ENCODE data around the gene DCST2.

DCST2 gene

GRCh38 chr1:155064111-155064831 is 30.7 kb upstream of the DCST2 start:
- Histone ChIP-seq H3K4me1 (ENCODE audit: insufficient read depth, low read length) (peaks cover 33% of the 10 kb centered on the region), H3K27me3 (ENCODE audit: insufficient read depth, low read length, poor library complexity) (peaks cover 6% of the 10 kb centered on the region), H3K9ac (ENCODE audit: low read depth, low read length) (peak overlapping the region; percentile 86), H4K20me1 (ENCODE audit: insufficient read depth, low read length) (peaks cover 39% of the 10 kb centered on the region), H3K4me3 (ENCODE audit: low read depth in 1 of 2, low read length in 2 of 2) (peak overlapping the region; percentile 89 to 93), H3K36me3 (ENCODE audit: insufficient read depth, low read length) (peaks cover 14% of the 10 kb centered on the region; the same call in 1 of the 2 replicates), H3K9me3 (ENCODE audit: insufficient read depth, low read length, severe bottlenecking) (no peaks in the 10 kb centered on the region), H3K79me2 (ENCODE audit: insufficient read depth, low read length) (peaks cover 3% of the 10 kb centered on the region), H3K4me2 (ENCODE audit: insufficient read depth, low read length) (peak overlapping the region; percentile 98), H3K27ac (ENCODE audit: low read length) (peak overlapping the region; percentile 74), H2AFZ (ENCODE audit: low read depth, low read length) (peak overlapping the region; percentile 94)
- peak; percentile 44 for DNase-seq
- no peak for TF ChIP-seq EZH2 (IDR thresholded peaks at IDR 0.05; ENCODE audit: borderline replicate concordance, low read depth, low read length, severe bottlenecking)
- TF ChIP-seq, protein P1, sequence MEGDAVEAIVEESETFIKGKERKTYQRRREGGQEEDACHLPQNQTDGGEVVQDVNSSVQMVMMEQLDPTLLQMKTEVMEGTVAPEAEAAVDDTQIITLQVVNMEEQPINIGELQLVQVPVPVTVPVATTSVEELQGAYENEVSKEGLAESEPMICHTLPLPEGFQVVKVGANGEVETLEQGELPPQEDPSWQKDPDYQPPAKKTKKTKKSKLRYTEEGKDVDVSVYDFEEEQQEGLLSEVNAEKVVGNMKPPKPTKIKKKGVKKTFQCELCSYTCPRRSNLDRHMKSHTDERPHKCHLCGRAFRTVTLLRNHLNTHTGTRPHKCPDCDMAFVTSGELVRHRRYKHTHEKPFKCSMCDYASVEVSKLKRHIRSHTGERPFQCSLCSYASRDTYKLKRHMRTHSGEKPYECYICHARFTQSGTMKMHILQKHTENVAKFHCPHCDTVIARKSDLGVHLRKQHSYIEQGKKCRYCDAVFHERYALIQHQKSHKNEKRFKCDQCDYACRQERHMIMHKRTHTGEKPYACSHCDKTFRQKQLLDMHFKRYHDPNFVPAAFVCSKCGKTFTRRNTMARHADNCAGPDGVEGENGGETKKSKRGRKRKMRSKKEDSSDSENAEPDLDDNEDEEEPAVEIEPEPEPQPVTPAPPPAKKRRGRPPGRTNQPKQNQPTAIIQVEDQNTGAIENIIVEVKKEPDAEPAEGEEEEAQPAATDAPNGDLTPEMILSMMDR (IDR thresholded peaks at IDR 0.05; ENCODE audit: borderline replicate concordance, extremely low read depth, low read length, poor library complexity, severe bottlenecking), result no peak
- peak; percentile 18 for ATAC-seq (ENCODE audit: insufficient read depth, low read depth)

DNA sequence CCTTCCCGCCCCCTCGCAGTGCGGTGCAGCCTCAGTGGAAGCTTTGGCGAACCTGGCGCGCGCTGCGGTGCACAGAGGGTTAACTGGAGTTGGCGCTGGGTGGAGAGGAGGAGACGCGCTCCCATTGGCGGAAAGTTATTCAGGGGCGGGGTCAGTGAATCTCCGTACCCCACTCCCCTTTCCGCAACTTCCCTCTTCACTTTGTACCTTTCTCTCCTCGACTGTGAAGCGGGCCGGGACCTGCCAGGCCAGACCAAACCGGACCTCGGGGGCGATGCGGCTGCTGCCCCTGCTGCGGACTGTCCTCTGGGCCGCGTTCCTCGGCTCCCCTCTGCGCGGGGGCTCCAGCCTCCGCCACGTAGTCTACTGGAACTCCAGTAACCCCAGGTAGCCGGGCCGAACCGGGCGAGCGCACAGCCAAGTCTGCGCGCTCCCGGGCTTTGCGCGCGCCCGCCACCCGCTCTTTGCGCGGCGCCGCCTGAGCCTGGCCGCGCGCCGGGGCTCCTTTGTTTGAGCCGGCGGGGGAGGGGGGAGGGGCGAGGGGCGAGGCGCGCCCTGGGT is 30.0 kb upstream of the DCST2 start, which contains the start of gene EFNA4:
TSS of gene EFNA4 (plus strand) at position 191 of the 561 bp plus-strand sequence. CDS start at position 275, 84 bp downstream.
- Histone ChIP-seq H3K79me2 (ENCODE audit: insufficient read depth, low read length) (peaks cover 3% of the 10 kb centered on the region), H3K4me2 (ENCODE audit: insufficient read depth, low read length) (peak within 1 kb of the TSS; percentile 98), H4K20me1 (ENCODE audit: insufficient read depth, low read length) (peaks cover 39% of the 10 kb centered on the region), H3K27ac (ENCODE audit: low read length) (peak within 1 kb of the TSS; percentile 74), H3K9me3 (ENCODE audit: insufficient read depth, low read length, severe bottlenecking) (no peaks in the 10 kb centered on the region), H3K36me3 (ENCODE audit: insufficient read depth, low read length) (peaks cover 9% of the 10 kb centered on the region; the same call in 1 of the 2 replicates), H3K4me1 (ENCODE audit: insufficient read depth, low read length) (peaks cover 33% of the 10 kb centered on the region), H3K27me3 (ENCODE audit: insufficient read depth, low read length, poor library complexity) (peaks cover 6% of the 10 kb centered on the region), H3K9ac (ENCODE audit: low read depth, low read length) (peak within 1 kb of the TSS; percentile 86), H3K4me3 (ENCODE audit: low read depth in 1 of 2, low read length in 2 of 2) (peak within 1 kb of the TSS; percentile 89 to 93), H2AFZ (ENCODE audit: low read depth, low read length) (peak within 1 kb of the TSS; percentile 94)
- TF ChIP-seq, protein P1 (IDR thresholded peaks at IDR 0.05; ENCODE audit: borderline replicate concordance, extremely low read depth, low read length, poor library complexity, severe bottlenecking), result no peak
- TF ChIP-seq EZH2 (IDR thresholded peaks at IDR 0.05; ENCODE audit: borderline replicate concordance, low read depth, low read length, severe bottlenecking), result no peak
- peak; percentile 87 for DNase-seq
- ATAC-seq (ENCODE audit: insufficient read depth, low read depth), result peak; percentile 90

- Histone ChIP-seq H4K20me1 (ENCODE audit: insufficient read depth, low read length) (peaks cover 39% of the 10 kb centered on the region), H2AFZ (ENCODE audit: low read depth, low read length) (peak overlapping the region; percentile 94), H3K9me3 (ENCODE audit: insufficient read depth, low read length, severe bottlenecking) (no peaks in the 10 kb centered on the region), H3K79me2 (ENCODE audit: insufficient read depth, low read length) (peaks cover 3% of the 10 kb centered on the region), H3K27ac (ENCODE audit: low read length) (no peak overlapping the region), H3K9ac (ENCODE audit: low read depth, low read length) (peak overlapping the region; percentile 86; the same call in 1 of the 2 replicates), H3K36me3 (ENCODE audit: insufficient read depth, low read length) (peaks cover 9% of the 10 kb centered on the region; the same call in 1 of the 2 replicates), H3K4me2 (ENCODE audit: insufficient read depth, low read length) (peak overlapping the region; percentile 98), H3K4me1 (ENCODE audit: insufficient read depth, low read length) (peaks cover 33% of the 10 kb centered on the region), H3K4me3 (ENCODE audit: low read depth in 1 of 2, low read length in 2 of 2) (peak overlapping the region; percentile 89 to 93; a peak in 2 of 4 replicates), H3K27me3 (ENCODE audit: insufficient read depth, low read length, poor library complexity) (peaks cover 6% of the 10 kb centered on the region)
- peak; percentile 23; the same call in 1 of the 3 replicates for ATAC-seq (ENCODE audit: insufficient read depth, low read depth)
- TF ChIP-seq EZH2 (IDR thresholded peaks at IDR 0.05; ENCODE audit: borderline replicate concordance, low read depth, low read length, severe bottlenecking), result peak; percentile 68
- TF ChIP-seq, protein P1 (IDR thresholded peaks at IDR 0.05; ENCODE audit: borderline replicate concordance, extremely low read depth, low read length, poor library complexity, severe bottlenecking), result peak; percentile 80
- peak; percentile 75 for DNase-seq
These were observed 29.3 kb upstream of the DCST2 start for GRCh38 chr1:155062702-155063411.
